NOMO-1 treated with dmso at 0.1 percent for 144 hours (cell line): Measurements from ENCODE around the gene BPTF.
A peak's percentile ranks its signal among the peaks of the same experiment; 100 is the strongest.
"Not testable (repeated sequence)": the region's sequence is repeated elsewhere in the genome, so short reads cannot be mapped to it uniquely, and the experiment has no call there.

Source experiments
- DNase-seq: peaks from one replicate; lab custom pipeline; 2025; ENCODE audit not compliant: unreplicated experiment; lab: John Stamatoyannopoulos, UW

Gene BPTF

DNA sequence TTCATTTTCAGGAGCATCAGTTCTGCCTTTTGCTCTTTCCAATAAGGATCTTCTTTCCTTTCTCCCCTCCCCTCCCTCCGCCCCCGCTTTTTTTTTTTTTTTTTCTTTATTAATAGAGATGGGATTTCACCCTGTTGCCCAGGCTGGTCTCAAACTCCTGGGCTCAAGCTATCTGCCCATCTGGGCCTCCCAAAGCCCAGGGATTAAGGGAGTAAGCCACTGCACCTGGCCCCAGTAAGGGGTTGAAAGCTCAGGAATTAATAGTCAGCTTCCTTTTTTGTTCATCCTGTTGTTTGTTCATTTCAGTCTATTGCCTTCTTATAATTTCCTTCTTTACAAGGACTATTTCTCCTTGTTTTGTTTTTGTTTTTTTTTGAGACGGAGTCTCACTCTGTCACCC, 178.9 kb downstream of the BPTF start:
- no peak for DNase-seq

DNA sequence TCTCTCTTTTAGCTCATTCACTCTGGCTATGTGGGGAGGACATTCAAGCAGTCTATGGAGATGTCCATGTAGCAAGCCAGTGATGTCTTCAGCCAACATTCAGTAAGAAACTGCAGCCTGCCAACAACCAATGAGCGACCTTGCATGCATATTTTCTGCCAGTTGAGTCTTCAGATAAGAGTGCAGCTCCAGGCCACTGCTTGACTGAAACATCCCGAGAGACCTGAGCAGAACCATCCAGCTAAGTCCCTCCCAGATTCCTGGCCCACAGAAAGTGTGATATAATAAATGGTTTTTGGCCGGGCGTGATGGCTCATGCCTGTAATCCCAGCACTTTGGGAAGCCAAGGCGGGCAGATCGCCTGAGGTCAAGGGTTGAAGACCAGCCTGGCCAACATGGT, 181.5 kb downstream of the BPTF start:
- no peak for DNase-seq

DNA sequence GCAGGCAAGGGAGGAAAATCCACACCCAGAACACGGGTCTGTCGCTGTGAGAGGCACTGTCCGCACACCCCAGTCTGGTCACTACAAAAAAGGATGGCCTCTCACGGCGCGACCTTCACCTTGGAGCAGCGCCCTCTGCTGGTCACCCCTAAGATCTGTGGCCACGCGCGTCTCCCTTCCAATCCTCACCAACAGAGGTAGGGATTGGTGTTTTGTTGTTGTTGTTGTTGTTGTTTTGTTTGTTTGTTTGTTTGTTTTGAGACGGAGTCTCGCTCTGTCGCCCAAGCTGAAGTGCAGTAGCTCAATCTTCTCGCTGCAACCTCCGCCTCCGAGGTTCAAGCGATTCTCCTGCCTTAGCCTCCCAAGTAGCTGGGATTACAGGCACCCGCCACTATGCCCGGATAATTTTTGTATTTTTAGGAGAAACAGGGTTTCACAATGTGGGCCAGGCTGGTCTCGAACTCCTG, 185.9 kb downstream of the BPTF start:
- peak; percentile 23 for DNase-seq

DNA sequence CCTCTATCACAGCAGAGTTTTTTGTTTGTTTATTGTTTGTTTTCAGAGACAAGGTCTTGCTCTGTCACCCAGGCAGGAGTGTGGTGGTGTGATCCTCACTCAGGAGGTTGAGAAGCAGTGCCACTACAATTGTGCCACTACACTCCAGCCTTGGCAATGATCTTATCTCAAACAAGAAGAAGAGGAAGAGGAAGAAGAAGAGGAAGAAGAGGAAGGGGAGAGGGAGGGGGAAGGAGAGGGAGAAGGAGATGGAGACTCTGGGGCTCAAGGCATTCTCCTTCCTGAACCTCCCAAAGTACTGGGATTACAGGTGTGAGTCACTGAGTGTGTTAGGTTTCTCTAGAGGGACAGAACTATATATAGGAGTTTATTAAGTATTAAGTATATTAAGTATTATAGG, 188.1 kb downstream of the BPTF start:
- DNase-seq = no peak

DNA sequence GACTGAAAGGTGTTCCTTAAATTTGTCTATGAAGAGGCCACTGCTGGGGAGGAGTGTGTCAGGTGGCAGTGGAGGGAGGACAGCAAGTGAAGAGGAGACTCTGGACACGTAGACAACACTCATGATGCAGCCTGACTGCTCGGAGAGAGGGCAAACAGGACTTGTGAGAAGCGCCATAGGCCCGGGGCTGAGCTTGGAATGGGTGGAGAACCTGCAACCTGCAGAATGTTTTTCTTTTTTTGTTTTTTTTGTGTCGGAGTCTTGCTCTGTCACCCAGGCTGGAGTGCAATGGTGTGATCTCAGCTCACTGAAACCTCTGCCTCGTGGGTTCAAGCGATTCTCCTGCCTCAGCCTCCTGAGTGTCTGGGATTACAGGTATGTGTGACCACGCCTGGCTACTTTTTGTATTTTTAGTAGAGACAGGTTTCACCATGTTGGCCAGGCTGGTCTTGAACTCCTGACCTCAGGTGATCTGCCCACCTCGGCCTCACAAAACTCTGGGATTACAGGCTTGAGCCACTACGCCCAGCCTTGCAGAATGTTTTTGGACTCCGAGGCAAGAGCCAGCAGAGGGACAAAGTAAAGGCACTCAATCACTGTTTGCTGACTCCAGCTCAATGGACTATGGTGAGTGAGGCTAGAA, 189.9 kb downstream of the BPTF start:
- DNase-seq = no peak

DNA sequence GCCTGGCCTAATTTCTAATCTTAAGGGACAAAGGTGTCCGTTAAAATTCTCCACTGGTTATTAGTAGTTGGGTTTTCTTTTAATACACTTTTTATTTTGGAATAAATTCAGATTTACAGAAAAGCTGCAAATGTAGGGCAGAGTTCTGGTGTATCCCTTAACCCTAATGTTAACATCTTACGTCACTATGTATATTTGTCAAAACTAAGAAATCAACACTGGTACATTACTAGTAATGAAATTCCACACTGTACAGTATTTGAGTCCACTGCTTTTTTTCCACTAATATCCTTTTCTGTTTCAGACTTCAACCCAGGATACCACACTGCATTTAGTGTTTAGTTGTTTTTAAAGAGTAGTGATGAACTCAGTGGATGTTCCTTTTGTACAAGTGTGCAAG, 191.5 kb downstream of the BPTF start:
- DNase-seq = no peak

DNA sequence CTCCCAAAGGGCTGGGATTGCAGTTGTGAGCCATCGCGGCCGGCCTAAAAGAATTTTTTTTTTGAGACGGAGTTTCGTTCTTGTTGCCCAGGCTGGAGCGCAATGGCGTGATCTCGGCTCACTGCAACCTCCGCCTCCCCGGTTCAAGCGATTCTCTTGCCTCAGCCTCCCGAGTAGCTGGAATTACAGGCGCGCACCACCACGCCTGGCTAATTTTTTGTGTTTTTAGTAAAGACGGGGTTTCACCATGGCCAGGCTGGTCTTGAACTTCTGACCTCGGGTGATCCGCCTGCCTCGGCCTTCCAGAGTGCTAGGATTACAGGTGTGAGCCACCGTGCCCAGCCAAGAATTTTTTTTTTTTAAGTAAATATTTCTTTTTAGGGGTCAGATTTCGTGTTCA, 193.2 kb downstream of the BPTF start:
- DNase-seq = not testable (repeated sequence)

DNA sequence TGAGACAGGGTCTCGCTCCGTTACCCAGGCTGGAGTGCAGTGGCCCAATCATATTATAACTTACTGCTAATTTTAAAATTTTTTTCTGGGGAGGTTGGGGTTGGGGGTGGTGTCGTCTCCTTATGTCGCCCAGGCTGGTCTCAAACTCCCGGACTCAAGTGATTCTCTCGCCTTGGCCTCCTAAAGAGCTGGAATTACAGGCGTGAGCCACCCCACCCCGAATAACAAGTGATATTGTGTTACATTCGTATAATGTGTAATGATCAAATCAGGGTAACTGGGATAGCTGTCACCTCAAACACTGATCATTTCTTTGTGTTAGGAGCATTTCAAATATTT, 194.0 kb downstream of the BPTF start:
- DNase-seq = no peak

DNA sequence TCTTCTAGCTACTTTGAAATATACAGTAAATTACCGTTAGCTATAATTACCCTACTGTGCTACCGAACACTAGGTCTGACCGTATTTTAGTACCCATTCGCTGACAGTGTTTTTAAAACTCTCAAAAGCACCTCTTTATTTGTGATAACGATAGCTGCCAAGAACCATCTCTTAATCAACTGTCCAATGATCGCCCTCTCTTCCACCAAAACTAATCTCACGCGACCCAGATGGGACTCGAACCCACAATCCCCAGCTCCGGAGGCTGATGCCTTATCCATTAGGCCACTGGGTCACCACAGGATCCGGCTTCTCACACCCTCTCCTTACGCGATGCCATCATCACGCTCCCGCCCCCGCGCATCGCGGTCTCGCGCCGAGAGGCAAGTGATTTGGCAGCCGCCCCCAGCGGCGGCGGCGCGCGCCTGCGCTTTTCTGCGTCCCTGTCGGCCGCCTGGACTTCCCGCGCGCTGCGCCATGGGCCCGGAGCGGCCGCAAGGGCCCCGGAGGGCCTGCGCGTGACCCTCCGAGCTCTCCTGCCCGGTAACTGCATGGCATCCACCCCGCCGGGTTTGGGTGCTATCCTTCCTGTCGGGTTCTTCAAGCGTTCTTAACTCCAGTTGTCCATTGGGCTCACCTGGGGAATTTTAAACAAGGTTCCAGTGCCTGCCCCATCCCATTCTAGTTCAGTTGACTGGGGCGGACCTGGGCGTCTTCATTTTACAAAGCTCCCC, 194.5 kb downstream of the BPTF start:
- peak; percentile 92 for DNase-seq

DNA sequence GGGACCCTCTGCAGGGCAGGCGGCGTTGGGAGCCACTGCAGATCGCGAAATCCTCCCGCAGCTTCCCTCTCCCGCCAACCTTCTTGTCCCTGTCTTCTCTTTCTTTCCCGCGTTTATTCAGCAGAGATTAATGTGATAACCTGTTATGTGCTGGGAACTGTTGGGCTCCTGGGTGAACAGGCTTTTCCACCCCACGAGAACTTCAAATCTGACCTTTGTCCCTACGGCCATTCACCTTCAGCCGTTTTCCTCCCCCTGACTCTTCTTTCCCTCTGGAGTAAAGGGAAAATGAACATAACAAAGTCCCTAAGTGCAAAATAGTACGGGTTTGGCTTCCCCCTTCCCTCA, 195.1 kb downstream of the BPTF start:
- no peak for DNase-seq

DNA sequence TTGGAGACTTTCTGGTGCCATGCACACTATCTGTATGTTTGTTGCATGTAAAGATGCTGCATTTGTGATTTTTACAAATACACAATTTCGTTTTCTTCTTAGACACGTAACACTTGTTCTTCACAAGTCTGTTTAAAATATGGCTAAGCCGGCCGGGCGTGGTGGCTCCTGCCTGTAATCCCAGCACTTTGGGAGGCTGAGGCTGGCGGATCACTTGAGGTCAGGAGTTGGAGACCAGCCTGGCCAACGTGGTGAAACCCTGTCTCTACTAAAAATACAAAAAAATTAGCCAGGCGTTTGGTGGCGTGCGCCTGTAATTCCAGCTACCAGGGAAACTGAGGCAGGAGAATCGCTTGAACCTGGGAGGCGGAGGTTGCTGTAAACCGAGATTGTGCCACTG, 195.5 kb downstream of the BPTF start:
- DNase-seq = not testable (repeated sequence)

DNA sequence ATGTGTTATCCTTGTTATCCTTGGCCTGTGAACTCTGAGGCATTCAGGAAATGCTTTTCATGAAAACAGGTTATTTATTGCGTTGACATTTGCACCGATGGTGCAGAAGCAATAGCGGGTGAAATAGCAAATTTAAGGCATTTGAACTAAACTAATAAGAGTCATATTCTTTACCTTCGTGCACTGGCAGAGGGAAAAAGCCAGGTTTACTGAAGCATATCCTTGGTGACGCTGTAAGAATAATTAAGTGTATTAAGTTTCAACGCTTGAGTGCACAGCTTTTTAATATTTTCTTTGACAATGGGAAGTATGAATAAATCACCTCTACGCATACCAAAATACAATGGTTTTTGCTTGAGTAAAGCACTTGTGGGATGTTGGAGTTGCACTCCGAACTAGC, 196.7 kb downstream of the BPTF start:
- no peak for DNase-seq

DNA sequence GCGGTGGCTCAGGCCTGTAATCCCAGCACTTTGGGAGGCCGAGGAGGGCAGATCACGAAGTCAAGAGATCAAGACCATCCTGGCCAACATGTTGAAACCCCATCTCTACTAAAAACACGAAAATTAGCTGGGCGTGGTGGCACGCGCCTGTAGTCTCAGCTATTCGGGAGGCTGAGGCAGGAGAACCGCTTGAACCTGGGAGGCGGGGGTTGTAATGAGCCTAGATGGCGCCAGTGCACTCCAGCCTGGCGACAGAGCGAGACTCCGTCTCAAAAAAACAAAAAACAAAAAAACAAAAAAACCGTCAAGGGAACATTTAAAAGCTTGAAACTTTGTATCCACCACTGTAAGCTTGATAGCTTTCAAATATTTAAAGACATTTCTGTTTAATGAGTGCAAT, 197.2 kb downstream of the BPTF start:
- DNase-seq = not testable (repeated sequence)

DNA sequence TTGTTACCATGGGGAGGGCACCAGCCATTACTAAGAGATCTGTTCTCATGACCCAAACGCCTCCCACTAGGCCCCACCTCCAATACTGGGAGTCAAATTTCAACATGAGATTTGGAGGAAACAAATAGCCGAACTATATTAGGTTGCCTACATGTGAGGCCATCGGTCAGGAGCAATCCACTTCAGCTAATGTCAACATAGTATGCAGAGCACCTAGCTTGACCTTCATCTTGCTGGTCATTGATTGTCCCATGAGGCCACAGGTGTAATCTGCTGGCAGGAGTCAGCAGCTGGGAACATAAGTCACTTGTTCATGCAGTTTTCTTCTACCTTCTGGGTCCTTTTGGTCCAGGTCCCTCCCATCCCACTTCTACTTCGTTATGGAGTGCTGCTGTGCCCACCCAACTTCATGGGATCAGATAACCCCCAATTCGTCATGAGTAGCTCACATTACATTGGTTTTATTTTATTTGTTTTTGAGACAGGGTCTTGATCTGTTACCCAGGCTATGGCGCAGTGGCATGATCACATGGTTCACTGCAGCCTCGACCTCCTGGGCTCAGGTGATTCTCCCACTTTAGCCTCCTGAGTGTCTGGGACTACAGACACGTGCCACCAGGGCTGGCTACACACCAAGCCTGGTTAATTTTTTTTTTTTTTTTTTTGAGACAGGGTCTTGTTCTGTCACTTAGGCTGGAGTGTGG, 204.4 kb downstream of the BPTF start:
- no peak for DNase-seq
